PC-3 (cell line): Measurements from ENCODE around the gene PCK2. TPM values are rescaled to one million over a fixed set of nuclear protein-coding genes. Genes with fewer than 3 reads are reported as not detected.

Experiments used
- ATAC-seq: fragments of 200-7000 bp; cut with Tn5 transposase; 2 replicates; pipeline ENCODE4 v1.9.1; 2020; ENCODE audit warnings: mild to moderate bottlenecking, moderate library complexity
- BruUV-seq: library from RNA; stranded (reverse); fragments of 400-500 nt; replicated peaks from 2 replicates; lab custom pipeline; 2021; lab: Mats Ljungman, UMichigan
- CTCF ChIA-PET: fragments of 300-600 bp; sonication (Branson Sonifier 250); formaldehyde crosslinking; loops from one replicate; lab custom pipeline; 2022; ENCODE audit warnings: antibody characterized with exemption; lab: Charles Lee
- POLR2A ChIA-PET: fragments of 300-600 bp; sonication (Branson Sonifier 250); formaldehyde crosslinking; loops from one replicate; lab custom pipeline; 2022; ENCODE audit warnings: antibody characterized with exemption; ENCODE audit not compliant: unreplicated experiment; lab: Charles Lee
- DNase-seq: peaks from one replicate; pipeline ENCODE4 v3.0.0-alpha.2; 2015
- H2AFZ ChIP-seq: fragments of 300-600 bp; sonication (generic); 2 replicates; pipeline ENCODE4 v1.6.0; 2016; ENCODE audit warnings: antibody characterized with exemption, low read length
- H3F3A ChIP-seq: fragments of 300-600 bp; sonication (generic); one replicate; pipeline ENCODE4 v1.6.0; 2017; ENCODE audit warnings: antibody characterized with exemption, low read length, control low read depth, mild to moderate bottlenecking; ENCODE audit not compliant: unreplicated experiment
- H3K27ac ChIP-seq: fragments of 300-600 bp; sonication (generic); 2 replicates; pipeline ENCODE4 v1.5.1; 2016; ENCODE audit warnings: mild to moderate bottlenecking, low read length
- H3K27me3 ChIP-seq: fragments of 300-600 bp; sonication (generic); 2 replicates; pipeline ENCODE4 v1.6.1; 2016; ENCODE audit warnings: low read length, mixed read lengths
- H3K36me3 ChIP-seq: fragments of 300-600 bp; sonication (generic); 2 replicates; pipeline ENCODE4 v1.6.1; 2016; ENCODE audit warnings: low read depth, mixed run types, low read length, mixed read lengths
- H3K4me1 ChIP-seq: fragments of 300-600 bp; sonication (generic); 2 replicates; pipeline ENCODE4 v1.5.1; 2016; ENCODE audit warnings: low read length; ENCODE audit not compliant: insufficient read depth
- H3K4me2 ChIP-seq: fragments of 300-600 bp; sonication (generic); 2 replicates; pipeline ENCODE4 v1.6.0; 2016; ENCODE audit warnings: low read length
- H3K4me3 ChIP-seq: fragments of 300-600 bp; sonication (generic); 2 replicates; pipeline ENCODE4 v1.5.1; 2016; ENCODE audit warnings: mild to moderate bottlenecking, low read length, mixed read lengths
- H3K79me2 ChIP-seq: fragments of 300-600 bp; sonication (generic); 2 replicates; pipeline ENCODE4 v1.6.1; 2017; ENCODE audit warnings: low read length, mixed read lengths
- H3K9ac ChIP-seq: fragments of 300-600 bp; sonication (generic); 2 replicates; pipeline ENCODE4 v1.6.0; 2016; ENCODE audit warnings: mild to moderate bottlenecking, low read length
- H3K9me2 ChIP-seq: fragments of 300-600 bp; sonication (generic); replicated peaks from 2 replicates; pipeline ENCODE4 v1.6.1; 2016; ENCODE audit warnings: mixed run types, low read length, mixed read lengths
- H3K9me3 ChIP-seq: fragments of 300-600 bp; sonication (generic); 2 replicates; pipeline ENCODE4 v1.6.1; 2016; ENCODE audit warnings: low read length, mixed read lengths
- H4K20me1 ChIP-seq: fragments of 300-600 bp; sonication (generic); 2 replicates; pipeline ENCODE4 v1.6.1; 2016; ENCODE audit warnings: low read length, mixed read lengths
- EZH2 ChIP-seq: fragments of 300-600 bp; sonication (generic); IDR thresholded peaks from one replicate; pipeline ENCODE4 v1.6.1; 2017; ENCODE audit warnings: antibody characterized with exemption, mild to moderate bottlenecking, low read length; ENCODE audit not compliant: unreplicated experiment
- EZH2phosphoT487 ChIP-seq: fragments of 300-600 bp; sonication (generic); IDR thresholded peaks from 2 replicates; pipeline ENCODE4 v1.6.1; 2018; ENCODE audit warnings: mild to moderate bottlenecking, antibody characterized with exemption, low read length, borderline replicate concordance
- intact Hi-C: fragments of 100-400 bp; cut with micrococcal nuclease; formaldehyde crosslinking; loops from 2 replicates; pipeline ENCODE4 v1.9.0; 2023
- total RNA-seq: library from RNA; depleted of rRNA; stranded (reverse); fragments of >200 nt; gene quantifications from 2 replicates; pipeline ENCODE4 v1.2.3, GENCODE V29; 2014
- TF ChIP-seq, protein P1 (sequence below): fragments of 300-600 bp; sonication (generic); conservative IDR thresholded peaks from 2 replicates; pipeline ENCODE4 v1.5.1; 2017; ENCODE audit warnings: antibody characterized with exemption, low read depth, mild to moderate bottlenecking, low read length

Gene PCK2
- total RNA-seq, 1 experiment from 2014 or later: 11.6 TPM

DNA sequence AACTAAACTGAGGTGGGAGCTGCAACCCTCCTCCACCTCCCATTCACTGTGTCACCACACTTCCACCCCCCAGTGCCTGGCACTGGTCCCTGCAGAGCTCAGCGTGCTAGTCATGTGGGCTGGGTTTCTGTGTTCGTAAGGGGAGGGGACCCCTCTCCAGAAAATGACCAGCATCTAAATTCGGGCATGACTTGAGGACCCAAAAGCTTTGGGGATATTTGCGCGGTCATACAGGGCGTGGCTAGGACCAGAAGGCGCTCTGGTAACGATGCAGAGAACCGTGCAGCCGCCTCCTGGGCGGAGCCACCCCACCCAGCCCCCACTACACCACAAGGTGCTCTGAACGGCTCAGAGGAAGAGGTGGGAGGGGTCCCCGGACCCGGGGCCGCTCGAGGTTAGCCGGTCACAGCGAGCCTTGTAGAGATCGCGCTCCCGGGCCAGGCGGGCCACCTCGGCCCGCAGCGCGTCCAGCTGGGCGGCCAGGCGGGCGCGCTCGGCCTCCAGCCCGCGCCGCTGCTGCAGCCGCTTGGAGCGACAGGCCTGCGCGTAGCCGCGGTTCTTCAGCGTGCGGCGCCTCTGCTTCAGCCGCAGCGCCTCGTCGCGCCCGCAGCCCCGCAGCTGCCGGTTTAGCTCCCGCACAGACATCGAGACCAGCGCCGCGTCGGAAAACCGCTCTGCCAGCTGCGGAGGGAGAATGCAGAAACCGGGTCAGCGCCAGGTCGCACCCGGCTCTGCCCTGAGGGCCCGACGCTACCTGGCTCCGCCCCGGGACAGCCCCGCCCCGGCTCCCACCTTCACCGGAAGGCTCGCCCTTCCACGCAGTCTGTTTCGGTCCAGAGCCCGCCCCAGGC, 13.0 kb upstream of the PCK2 start:
- no peak for TF ChIP-seq EZH2
- no peak for TF ChIP-seq EZH2phosphoT487
- TF ChIP-seq, protein P1, sequence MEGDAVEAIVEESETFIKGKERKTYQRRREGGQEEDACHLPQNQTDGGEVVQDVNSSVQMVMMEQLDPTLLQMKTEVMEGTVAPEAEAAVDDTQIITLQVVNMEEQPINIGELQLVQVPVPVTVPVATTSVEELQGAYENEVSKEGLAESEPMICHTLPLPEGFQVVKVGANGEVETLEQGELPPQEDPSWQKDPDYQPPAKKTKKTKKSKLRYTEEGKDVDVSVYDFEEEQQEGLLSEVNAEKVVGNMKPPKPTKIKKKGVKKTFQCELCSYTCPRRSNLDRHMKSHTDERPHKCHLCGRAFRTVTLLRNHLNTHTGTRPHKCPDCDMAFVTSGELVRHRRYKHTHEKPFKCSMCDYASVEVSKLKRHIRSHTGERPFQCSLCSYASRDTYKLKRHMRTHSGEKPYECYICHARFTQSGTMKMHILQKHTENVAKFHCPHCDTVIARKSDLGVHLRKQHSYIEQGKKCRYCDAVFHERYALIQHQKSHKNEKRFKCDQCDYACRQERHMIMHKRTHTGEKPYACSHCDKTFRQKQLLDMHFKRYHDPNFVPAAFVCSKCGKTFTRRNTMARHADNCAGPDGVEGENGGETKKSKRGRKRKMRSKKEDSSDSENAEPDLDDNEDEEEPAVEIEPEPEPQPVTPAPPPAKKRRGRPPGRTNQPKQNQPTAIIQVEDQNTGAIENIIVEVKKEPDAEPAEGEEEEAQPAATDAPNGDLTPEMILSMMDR: no peak
- Histone ChIP-seq H3K4me3 (peak overlapping the region; percentile 76), H3F3A (no peaks in the 10 kb centered on the region), H3K27me3 (no peaks in the 10 kb centered on the region), H3K9ac (peak overlapping the region; percentile 37; the same call in 1 of the 2 replicates), H3K36me3 (no peaks in the 10 kb centered on the region), H3K27ac (no peak overlapping the region), H3K4me2 (peak overlapping the region; percentile 81), H3K9me2 (no peaks in the 10 kb centered on the region), H3K9me3 (no peaks in the 10 kb centered on the region), H3K79me2 (no peaks in the 10 kb centered on the region), H4K20me1 (no peaks in the 10 kb centered on the region), H3K4me1 (peaks cover 12% of the 10 kb centered on the region), H2AFZ (peak overlapping the region; percentile 67)
- ChIA-PET POLR2A (no interaction called here), CTCF (interaction anchor here (0.6 kb wide), 1 partner anchor 645 kb away, joined by 9 read pairs; no protein-coding TSS in a partner anchor)
- DNase-seq (peak; percentile 59), ATAC-seq (peak; percentile 89)
- no TSS peak for BruUV-seq
- intact Hi-C loops: no loop called here

DNA sequence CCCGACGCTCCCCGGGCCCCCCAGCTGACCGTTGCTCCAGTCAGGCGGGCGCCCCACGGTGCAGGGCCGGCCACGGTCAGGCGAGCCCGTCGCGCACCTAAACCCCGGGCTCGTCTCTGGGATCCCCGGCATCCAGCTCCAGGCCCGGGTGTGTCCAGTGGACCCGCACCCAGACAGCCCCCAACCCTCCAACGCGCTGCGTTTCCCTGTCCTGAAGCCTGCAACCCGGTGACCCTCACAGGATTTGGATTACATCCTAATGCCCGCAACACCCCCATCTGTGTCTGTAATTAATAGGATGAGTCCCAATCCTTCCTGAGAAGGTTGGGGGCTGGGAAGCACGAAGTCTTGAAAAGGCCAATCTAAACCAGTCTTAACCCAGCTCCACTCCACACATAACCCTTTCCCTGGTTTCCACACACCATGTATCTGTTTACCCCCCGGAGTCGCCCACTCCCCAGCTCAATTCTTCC, 12.3 kb upstream of the PCK2 start:
- DNase-seq: no peak
- BruUV-seq: no TSS peak
- Histone ChIP-seq H3K36me3 (no peaks in the 10 kb centered on the region), H2AFZ (peak overlapping the region; percentile 67), H3K9me3 (no peaks in the 10 kb centered on the region), H3K9me2 (no peaks in the 10 kb centered on the region), H3K4me2 (peak overlapping the region; percentile 81), H3K4me1 (peaks cover 12% of the 10 kb centered on the region), H3F3A (no peaks in the 10 kb centered on the region), H4K20me1 (no peaks in the 10 kb centered on the region), H3K9ac (peak overlapping the region; percentile 37; the same call in 1 of the 2 replicates), H3K27ac (no peak overlapping the region), H3K4me3 (peak overlapping the region; percentile 76), H3K79me2 (no peaks in the 10 kb centered on the region), H3K27me3 (no peaks in the 10 kb centered on the region)
- intact Hi-C loops: no loop called here
- CTCF ChIA-PET: no interaction called here
- no peak for ATAC-seq
- POLR2A ChIA-PET: no interaction called here
- no peak for TF ChIP-seq EZH2phosphoT487
- TF ChIP-seq EZH2: no peak
- TF ChIP-seq, protein P1: no peak
